SW 1271 (cell line): Measurements from ENCODE around the gene PDE8A.
A peak's percentile ranks its signal among the peaks of the same experiment; 100 is the strongest.
"Not testable (repeated sequence)": the region's sequence is repeated elsewhere in the genome, so short reads cannot be mapped to it uniquely, and the experiment has no call there.

ENCODE experiments used
- DNase-seq, 2 experiments: peaks; one replicate each; lab custom pipeline; 2025; lab: John Stamatoyannopoulos, UW

Gene PDE8A

DNA sequence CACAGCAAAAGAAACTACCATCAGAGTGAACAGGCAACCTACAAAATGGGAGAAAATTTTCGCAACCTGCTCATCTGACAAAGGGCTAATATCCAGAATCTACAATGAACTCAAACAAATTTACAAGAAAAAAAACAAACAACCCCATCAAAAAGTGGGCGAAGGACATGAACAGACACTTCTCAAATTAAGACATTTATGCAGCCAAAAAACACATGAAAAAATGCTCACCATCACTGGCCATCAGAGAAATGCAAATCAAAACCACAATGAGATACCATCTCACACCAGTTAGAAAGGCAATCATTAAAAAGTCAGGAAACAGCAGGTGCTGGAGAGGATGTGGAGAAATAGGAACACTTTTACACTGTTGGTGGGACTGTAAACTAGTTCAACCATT lies 30.1 kb downstream of the PDE8A start:
- not testable (repeated sequence) for DNase-seq

DNA sequence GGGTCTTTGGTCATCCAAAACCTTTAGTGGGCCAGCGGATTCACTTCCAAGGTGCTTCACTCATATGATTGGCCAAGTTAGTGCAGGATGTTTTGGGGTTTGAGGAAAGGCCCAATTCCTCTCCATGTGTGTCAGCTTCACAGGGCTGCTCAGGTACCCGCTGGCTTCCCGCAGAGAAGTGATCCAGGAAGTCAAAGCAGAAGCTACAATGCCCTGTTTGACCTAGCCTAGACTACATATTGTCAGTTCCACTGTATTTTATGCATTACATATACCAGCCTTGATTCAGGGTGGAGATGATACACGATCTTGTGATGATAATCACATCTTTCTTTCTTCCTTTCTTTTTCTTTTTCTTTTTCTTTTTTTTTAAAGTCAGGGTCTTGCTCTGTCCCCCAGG lies 32.1 kb downstream of the PDE8A start:
- no peak for DNase-seq

DNA sequence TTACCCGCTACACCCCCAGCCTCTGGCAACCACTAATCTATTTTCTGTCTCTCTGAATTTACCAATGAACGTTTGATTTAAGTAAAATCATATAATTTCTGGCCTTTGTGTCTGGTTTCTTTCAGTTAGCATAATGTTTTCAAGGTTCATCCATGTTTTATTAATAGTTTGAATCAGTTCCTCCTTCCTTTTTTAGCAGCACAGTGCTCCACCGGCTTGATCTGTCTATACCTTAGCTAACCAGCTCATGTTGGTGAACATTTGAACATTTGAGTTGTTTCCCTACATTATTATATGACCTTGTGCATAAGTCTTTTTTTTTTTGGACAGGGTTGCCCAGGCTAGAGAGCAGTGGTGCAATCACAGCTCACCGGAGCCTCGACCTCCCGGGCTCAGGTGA lies 33.3 kb downstream of the PDE8A start:
- DNase-seq, result no peak

DNA sequence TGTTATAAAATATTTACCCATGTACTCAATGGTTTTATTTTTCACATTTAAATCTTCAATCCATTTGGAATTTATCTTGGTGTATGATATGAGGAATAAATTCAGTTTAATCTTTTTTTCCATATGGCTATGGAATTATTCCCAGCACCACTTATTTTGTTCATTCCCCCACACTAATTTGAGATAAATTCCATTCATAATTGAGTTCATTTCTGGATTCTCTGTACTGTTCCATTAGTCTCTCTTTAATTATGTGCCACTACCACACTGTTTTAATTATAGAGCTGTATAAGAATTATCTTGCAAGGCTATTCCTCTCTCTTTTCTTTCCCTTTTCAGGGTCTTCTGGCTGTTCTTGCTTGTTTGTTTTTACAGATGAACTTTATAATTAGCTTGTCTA lies 34.6 kb downstream of the PDE8A start:
- DNase-seq, result no peak

DNA sequence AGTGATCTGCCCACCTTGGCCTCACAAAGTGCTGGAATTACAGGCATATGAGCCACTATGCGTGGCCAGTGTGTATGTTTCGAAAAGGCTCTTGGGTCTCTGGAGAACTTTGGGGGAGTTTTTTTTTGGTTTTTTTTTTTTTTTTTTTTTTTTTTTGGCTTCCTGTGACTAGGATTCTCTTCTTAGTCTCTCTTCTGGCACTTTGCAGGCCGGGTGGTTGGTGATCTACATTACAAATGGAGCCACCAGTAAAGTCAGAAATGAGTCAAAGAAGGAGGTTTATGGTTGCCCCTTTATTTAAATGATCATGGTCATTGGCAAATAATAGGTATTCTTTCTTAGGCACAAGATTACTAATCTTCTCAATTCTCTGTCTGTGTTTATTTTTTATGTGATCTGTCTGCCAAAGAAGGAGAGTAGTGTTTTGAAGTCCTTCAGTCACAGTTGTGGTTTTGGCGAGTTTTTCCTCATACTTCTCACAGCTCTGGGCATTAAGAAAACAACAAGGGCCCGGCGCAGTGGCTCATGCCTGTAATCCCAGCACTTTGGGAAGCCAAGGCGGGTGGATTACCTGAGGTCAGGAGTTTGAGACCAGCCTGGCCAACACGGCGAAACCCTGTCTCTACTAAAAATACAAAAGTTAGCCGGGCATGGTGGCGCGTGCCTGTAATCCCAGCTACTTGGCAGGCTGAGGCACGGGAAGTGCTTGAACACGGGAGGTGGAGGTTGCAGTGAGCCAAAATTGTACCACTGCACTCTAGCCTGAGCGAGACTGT lies 38.3 kb downstream of the PDE8A start:
- no peak for DNase-seq

DNA sequence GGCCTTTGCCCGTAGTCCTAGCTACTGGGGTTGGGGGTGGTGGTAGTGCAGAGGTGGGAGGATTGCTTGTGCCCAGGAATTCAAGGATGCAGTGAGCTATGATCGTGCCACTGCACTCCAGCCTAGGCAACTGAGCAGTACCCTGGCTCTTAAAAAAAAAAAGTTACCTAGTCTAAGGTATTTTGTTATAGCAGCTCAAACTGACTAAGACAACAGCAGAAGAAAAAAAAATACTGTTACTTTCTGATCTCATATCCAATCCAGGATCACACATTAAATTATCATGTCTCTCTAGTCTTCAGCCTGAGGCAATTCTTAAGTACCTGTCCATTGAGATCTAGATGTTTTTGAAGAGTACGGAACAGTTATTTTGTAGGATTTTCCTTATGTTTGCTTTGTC lies 39.8 kb downstream of the PDE8A start:
- no peak for DNase-seq

DNA sequence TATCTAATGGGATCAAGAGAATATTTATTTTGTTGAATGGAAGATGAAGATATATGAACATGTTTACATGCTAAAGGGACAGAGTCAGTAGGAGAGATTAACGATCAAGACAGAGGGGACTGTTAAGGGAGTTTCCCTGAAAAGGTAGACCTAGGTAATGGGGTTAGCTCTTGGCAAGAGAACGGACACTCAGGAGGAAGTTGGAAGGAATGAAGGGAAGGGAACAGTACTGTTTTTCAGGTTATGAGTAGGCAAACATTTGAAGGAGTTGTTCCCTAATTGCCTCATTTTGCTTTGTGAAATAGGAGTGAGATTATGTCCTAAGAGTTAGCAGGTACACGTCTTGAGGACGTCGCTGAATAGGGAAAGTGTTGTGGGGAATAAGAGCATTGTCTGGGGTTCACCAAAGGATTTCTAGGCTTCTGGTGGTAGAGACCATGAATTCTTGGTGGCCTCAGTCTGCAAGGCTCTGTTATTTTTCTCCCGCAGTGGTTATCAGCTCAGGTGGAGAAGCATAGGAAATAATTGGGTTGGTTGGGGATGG lies 41.3 kb downstream of the PDE8A start:
- no peak for DNase-seq

DNA sequence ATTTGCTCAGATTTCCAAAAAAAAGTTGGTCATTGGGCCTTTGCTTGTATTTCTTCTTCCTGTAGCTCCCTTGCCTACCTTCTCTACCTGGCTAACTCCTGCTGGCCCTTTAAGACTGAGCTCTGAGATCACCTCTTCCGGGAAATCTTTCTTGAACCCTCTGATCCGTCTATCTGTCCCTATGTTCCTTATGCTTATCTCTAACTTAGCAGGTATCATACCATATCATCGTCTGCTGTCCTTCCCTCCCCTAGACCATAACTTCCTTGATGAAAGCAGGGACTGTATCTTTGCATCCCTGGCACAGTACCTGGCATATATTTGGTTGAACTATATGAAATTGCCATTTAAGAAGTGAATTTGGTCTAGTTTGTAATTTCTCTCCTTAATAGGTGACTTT lies 42.3 kb downstream of the PDE8A start:
- DNase-seq, result no peak

DNA sequence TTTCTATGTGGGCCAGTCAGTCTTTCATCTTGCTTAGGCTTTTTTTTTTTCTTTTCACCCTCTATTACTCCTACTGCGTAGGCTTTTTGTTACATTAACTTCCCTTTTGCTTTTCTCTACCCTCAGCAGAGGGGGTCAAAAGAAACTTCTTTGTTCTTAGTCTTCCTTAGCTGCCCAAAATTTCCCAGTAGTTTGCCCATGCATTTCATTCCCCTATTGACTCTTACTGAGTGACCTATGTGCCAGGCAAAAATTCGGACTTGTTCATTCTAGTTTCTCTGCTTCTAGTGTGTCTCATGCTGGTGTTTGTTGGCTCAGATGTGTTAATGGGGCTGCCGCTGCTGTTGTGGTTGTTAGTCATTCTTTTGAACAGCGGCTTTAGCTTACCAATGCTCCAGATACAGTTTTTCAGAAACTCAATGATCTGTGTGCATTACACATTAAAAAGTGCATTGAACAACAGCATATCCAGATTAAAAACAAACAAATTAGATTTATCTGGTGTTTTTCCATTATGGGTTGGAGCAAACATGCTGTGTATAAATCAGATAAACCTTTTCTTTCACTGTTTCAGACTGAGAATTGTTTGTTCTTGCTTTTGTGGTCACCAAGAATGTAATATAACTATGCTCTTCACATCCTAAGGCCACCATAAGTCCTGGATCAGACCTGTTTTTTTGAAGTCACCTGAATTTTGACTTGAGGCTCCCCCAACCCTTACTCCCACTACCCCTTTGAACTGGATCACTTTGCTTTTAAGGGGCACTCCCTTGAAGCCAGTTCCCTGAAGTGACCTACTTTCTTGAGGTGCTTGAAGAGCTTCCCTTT lies 43.1 kb downstream of the PDE8A start:
- no peak for DNase-seq

DNA sequence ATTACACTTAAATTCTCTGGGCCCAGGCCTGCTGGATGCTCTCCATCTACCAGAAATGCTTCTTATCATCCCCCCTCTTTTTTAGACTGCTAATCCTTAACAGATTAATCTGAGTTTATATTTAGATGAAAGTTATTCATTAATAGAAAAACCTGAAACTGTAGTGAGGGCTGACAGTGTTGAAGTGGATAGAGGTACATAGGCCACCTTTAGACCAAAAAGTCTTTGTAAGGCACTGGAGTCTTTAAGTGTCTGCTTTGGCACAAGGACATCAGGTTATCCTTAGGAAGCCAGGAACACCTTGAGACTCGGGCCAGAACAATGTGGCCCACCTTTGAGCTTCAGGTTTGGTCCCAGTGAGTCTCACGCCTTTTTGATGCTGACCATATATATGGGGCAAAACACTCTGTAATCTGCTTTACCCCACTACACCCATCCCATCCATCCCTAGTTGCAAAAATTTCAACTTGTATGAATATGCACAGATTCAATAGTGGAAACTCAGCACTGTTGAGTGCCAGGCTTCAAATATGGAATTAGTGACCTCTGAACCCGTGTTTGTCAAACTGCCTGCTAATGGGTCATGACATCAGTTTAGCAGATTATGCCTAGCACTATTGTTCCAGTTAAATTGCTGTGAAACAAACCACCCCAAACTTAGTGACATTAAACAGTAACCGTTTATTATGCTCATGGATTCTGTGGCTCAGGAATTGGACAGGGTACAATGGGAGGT lies 44.0 kb downstream of the PDE8A start:
- DNase-seq, result no peak

DNA sequence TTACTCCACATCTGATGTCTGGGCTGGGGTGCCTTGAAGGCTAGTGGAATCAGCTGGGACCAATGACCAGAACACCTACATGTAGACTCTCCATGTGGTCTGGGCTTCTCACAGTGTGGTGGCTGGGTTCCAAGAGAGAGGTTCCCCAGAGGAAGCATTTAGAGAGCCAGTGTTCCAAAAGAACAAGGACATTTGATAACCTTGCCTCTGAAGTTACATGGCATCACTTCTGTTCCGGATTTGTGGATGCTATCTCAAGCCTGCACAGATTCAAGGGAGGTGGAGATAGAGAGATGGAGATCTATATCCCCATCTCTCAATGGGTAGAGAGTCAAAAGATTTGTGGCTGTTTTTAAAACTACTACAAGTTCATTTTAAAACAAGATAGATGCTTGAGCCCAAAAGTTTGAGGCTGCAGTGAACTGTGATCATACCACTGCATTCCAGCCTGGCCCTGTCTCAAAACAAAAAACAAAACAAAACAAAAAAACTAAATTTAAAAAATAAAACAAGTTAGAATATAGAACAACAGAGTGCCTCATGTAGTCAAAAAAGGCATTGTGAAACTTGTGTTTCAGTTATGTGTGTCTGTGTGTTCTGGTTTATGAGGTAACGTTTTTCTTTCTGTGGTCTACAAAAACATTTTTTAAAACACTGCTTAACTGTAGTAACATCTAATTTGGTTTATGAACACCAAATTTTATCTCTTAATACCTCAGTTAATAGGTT lies 44.8 kb downstream of the PDE8A start:
- no peak for DNase-seq

DNA sequence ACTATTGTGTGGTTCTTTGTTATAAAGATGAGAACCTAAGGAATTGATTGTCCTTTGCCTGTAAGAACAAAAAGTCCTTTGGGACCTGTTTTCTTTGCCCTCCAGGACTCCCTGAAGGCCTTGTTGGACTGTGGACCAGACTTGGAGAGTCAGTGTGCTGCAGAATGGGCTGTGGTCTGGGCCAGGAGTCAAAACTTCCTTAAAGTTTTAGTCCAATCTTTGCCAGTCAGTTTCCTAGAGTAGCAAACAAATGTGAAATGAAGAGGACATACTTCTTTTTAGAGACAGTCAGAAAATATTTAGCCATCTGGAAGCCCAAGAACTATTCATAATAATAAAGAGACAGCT lies 45.4 kb downstream of the PDE8A start:
- no peak for DNase-seq

DNA sequence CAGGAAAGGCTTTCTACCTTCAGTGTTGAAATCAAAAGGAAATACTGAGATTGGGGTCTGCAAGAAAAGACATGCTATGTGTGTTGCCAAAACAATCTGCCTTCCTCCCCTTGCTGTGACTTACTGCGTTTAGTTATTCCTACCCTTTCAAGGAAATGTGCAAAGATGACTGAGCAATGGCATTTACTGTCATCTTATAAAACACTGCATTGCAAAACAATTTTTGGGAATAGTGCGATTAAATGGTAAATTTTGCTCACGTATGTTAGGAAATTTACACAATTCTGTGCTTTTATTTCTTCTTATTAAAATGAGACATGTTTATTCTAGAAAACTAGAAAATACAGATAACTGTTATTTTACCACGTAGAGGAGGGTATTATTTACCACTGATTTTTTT lies 45.8 kb downstream of the PDE8A start:
- no peak for DNase-seq

DNA sequence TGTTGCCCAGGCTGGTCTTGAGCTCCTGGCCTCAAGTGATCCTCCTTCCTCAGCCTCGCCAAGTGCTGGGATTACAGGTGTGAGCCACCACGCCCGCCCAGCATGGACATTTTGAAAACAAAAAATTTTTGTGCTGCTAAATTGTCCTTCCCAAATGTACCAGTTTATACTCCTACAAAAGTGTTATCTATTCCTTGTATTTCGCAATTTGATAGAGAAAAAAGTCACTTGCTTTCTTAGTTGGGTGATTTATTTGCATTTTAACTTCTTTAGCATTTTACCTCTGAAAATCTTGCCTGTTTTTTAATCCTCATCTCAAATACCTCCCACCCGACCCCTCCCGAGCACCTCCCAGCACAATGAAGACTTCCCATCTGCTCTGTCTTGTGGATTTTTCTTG lies 46.8 kb downstream of the PDE8A start:
- no peak for DNase-seq

DNA sequence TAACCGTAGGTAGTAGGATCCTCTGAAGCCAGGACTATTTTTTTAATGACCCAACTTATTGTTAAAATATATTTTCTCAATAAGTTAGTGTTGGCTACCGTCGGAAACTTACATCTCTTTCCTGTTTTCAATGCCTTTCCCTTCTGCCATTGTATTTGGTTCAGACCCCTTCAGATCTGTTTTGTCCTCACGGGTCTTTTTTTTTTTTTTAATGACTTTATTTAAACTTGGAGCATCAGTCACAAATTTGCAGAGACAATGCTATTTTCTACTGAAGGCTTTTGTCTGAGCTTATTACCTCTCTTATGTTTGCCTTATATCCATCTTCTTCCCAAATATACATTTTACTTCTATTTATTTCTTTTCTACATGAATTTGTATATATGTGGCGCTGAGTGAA lies 47.6 kb downstream of the PDE8A start:
- no peak for DNase-seq

DNA sequence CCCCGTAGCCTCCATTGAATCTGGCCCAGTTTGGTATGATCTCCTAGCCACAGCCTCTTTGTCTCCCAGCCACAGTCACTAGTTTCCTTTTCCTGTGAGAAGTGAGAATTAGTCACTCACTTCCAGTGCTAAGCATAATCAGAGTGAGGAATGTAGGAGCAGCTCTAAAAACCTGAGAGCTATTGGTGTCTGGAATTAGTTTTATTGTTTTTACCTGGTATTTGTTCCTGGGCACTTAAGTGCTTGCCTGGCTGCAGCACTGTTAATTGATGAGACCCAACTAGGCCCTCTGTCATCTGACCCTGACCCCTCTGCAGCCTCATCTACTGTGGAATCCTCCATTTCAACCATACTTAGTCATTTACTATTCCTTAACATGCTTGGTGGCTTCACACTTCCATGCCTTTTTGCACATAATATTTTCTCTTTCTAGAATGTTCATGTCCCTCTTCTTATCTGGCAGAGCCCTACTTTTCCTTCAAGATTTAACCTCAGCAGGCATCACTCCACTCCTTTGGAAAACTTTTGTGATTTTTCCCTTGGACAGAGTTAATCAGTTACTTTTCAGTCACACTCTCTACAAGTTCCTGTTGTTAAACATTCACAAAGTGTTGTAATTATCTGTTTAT lies 48.8 kb downstream of the PDE8A start:
- peak in 1 of 2 experiments; percentile 70 for DNase-seq

DNA sequence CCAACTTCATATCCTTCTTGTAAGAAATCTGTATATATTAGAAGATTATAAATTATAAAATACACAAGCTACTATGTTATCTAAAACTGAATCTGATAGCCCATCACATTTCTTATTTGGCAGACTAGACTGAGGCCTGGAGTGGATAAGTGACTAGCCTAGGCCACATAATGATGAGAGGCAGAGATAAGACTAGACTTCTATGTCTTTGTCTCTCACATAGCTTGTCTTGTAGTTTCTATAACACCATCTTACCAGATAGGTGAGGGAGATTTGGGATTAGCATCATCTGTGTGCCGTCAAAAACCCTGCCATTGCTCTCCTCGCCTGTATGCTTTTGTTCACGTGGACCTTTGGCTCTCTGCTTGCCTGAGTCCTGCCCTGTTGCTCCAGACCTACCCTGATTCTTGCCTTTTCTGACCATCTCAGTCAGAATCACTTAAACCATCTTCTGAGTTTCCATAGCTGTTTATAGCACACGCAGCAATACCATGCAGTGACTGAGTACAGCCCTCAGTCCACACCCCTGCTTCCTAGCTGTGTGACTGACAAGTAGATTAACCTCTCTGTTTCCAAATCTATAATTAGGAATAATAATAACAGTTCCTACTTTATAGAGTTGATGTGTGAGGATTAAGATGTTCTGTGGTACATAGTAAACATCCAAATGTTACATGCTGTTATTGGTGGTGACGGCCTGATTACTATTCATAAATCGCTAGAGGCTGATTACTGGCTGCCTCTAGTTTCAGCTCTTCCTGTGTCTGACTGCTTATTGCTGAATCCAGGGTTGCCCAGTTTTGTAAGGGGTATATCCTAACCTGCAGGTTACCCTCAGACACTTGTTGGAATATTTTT lies 49.7 kb downstream of the PDE8A start:
- no peak for DNase-seq

DNA sequence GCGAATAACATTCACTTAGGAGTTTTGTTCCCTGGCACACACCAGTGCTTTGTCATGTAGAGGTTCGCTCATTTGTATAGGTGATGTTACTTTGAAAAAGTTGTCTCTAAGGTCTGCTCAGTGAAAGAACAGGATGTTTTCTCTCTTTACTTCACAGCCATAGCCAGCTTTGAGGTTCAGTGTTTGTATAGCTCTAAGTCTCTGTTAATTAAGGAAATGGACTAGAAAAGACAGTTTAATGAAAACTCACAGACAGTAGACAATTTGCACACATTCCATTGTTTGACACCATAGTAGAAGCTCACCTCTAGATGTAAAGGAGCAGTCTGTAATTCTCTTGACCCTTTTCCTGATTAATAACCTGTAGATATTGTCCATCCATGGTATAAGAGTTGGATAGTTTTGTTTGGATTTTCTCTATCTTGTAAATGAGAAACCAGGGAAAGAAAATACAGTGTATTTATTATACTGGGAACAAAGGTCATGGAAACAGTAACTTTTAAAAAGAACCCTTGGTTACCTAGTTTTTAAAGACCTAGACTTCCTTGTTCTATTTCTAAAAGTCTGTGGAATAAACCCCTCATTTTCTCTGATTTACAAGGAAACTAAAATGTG lies 50.4 kb downstream of the PDE8A start:
- DNase-seq, result no peak

DNA sequence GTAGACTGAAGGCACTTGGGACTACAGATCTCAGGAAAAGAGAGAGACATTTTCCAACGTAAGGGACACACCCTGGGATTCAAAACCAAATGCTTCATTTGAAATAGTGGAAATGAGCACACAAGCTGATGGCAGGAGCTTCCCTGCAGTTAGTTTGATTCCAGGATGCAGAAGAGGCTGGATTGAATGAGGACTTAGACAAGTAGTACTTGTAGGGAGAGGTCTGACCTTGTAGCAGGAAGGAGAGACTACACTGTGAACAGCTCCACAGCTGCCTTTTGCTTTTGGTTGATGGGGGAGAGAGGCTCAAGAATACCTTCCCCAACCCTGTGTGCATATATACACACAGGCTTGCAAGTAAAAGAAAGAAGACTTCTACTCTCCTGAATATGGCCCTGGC lies 51.5 kb downstream of the PDE8A start:
- DNase-seq, result no peak

DNA sequence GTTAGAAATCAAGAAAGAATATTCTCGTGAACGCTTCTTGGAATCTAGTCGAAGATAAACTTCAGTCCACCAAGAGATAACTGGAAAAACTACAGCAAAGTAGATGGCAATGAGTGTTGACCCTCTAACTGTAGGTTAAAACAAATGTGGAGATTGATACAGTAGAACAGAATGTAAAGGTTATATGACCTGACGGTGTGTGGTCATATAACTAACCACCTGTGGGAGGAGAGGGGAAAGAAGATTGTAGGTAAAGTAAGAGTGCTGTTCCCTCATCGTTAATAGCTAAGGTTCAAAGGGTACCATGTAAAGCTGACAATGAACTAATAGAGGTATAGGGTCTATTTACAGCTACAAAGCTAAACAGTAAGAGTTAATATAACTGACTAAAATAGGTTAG lies 52.6 kb downstream of the PDE8A start:
- DNase-seq, result no peak
